ENCODE results near the gene RPRD1B.

RPRD1B gene

GRCh38 chr20:38040276-38040675 is 6.7 kb downstream of the RPRD1B start:
- DNase-seq, result no peak

- DNase-seq, result peak; percentile 12
Observed at GRCh38 chr20:38043512-38044300, 10.2 kb downstream of the RPRD1B start.

GRCh38 chr20:38044685-38045084 is 11.1 kb downstream of the RPRD1B start:
- DNase-seq, result no peak

- DNase-seq, result no peak
Observed at GRCh38 chr20:38046572-38046971, 13.0 kb downstream of the RPRD1B start.

GRCh38 chr20:38049800-38050199 is 16.3 kb downstream of the RPRD1B start:
- DNase-seq, result no peak

- DNase-seq, result no peak
Observed at GRCh38 chr20:38050686-38051085, 17.1 kb downstream of the RPRD1B start.

DNA sequence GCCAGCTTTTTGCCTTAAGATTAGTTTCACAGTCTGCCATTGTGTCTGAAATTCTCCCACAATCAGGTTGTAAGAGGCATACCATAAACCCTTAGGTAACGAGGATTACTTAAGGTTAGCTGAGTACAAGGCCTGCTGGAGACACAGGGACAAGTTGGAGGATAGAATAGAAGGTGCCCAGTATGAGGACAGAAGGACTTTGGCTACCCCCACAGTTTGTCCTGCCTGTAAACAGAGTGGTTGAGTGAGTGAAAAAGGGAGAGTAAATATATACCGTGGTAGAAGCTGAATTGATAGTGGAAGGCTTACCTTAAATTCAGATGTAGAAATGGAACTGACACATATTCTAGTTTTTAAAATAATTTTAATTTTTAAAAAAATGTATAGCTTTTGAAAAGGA is 19.3 kb downstream of the RPRD1B start:
- no peak for DNase-seq

DNA sequence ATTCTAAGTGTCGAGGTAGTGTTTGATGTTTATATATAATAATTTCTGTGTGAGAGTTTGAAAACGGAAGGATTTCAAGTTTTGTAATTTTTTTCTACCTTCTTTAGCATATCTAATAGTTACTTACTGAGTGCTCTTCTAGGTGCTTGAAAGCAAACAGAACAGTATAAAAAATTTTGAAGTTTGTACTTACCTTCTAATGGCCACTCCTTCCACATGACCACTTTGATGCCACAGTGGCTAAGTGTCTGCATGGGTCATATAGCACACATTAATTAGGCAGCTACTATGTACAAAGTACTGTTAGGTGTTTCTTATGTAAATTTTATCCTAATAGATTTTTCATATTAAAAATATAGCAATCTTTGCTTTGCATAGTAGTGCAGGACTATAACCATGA is 21.1 kb downstream of the RPRD1B start:
- DNase-seq, result no peak

- no peak for DNase-seq
Observed at GRCh38 chr20:38055294-38055693, 21.7 kb downstream of the RPRD1B start.

DNA sequence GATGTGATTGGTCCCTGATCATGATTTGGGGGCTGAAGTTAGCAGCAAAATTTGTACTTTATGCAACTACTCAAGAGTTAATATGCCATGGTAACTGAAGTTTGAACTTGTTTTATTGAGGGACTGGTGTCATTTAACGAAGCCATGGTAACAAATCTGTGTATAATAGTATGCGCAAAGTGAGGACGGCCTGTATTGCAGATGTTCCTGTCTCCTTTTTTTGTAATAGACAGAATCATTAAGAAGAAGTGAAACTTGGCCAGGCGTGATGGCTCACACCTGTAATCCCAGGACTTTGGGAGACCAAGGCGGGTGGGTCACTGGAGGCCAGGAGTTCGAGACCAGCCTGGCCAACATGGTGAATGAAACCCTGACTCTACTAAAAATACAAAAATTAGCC is 22.3 kb downstream of the RPRD1B start:
- no peak for DNase-seq

DNA sequence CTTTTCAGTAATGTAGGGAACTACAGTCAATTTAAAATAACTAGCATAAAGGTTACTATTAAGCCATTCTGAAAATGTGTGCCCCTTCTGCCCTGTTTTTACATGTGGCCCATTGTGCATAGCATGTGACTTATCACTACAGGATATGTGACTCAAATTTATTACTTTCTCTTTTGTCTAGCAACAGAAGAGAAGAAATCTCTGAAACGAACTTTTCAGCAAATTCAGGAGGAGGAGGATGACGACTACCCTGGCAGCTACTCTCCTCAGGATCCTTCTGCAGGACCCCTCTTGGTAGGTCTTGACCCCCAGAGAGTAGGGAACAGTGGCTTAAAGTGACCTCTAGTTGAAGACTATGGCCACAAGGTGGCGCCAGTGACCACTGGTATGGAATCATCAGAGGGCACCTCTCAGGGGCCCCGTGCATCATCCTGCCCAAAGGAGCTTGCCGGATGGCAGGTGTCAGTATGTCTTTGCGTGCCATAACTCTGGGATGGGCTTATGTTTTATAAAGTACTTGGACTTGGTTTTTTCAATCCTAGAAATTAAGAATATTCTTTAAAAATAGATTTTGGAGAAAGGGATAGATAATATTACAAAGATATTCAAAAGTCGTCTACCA is 23.9 kb downstream of the RPRD1B start:
- DNase-seq, result peak; percentile 65

- DNase-seq, result no peak
Observed at GRCh38 chr20:38059832-38060231, 26.3 kb downstream of the RPRD1B start.

- no peak for DNase-seq
Observed at GRCh38 chr20:38060536-38060935, 27.0 kb downstream of the RPRD1B start.

DNA sequence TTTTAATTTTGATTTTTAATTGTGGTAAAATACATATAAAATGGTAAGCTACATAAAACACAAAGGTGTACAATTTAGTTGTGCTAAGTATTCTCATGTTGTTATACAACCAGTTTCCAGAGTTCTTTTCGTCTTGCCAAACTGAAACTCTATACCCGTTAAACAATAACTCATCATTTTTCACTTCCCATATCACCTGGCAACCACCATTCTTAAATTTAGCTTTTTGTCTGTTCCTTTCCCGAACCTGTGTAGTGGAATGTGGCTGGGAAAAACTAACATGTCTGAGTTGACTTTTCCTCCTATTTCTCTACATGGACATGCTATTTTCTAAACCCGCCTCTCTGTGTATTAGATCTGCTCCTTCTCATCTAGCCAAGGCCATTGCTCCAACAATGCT is 27.6 kb downstream of the RPRD1B start:
- DNase-seq, result no peak

DNA sequence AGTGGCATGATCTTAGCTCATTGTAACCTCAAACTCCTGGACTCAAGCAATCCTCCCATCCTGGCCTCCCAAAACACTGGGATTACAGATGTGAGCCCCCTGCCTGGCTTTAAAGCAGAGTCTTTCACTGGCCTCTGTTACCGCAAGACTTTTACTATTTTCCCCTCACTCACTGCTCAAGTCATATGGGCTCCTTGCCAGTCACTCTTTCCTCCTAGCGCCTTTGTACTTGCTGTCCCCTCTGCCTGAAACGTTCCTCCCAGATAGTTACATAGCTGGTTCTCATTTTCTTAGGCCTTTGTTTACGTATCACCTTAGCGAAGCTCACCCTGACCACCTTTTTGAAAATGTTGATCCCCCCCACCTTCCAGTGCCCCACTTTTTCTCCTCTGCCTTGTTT is 29.3 kb downstream of the RPRD1B start:
- DNase-seq, result no peak

GRCh38 chr20:38063911-38064530 is 30.5 kb downstream of the RPRD1B start:
- DNase-seq, result no peak

DNA sequence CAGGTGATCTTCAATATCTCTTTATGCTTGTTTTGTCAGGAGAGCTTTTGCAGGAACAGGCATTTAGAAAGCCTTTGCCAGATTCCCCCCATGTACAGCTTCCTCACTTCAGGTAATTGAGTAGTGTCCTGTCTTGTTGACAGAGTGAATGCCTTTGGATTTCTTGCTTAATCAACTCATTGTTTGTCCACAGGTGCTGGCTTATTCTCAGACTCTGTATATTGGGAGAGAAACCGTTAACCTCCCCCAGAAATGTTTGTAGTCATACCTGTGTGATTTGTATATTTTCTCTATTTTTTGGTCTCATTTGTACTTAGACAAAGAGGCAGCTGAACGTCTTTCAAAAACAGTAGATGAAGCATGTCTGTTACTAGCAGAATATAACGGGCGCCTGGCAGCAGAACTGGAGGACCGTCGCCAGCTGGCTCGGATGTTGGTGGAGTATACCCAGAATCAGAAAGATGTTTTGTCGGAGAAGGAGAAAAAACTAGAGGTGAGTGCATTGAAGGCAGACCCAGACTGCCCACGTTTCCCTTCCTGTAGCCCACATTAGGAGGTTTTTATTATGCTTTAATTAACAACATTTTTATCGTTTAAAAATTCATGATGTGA is 32.3 kb downstream of the RPRD1B start:
- no peak for DNase-seq

DNA sequence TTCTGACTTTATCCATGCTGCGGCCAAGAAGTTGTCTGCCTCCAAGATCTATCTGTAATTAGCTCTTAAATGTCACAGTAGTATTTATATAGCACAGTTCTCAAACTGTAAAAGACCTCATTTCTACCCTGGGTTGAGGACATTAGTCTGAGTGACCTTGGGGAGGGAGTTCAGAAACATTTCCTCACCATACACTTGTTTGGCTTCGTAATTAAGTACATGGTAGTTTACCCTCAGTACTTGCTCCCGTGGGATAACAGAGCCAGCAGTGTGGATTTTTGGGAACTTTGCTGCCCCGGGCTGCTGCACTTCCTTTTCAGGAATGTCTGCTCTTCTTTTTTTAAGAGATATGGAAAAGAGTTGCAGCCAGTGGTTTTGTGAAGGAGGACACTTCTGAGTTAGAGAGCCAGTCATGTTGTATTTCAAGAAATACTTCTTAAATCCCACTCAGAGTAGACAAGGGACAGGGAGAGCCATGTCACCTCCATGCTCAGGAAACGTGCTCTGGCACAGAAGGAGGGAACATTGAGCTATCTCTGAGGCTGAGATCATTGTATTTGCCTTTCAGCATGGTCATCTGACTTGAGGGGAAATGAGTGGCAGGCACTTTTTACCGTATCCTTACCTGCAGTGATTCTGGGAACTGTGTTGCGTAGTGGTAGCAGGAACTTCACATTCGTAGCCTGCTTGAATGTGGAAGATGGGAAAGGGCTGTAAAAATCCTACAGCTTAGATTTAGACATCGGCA is 33.6 kb downstream of the RPRD1B start:
- no peak for DNase-seq

- DNase-seq, result no peak
Observed at GRCh38 chr20:38067717-38068365, 34.3 kb downstream of the RPRD1B start.

- DNase-seq, result no peak
Observed at GRCh38 chr20:38072898-38073297, 39.4 kb downstream of the RPRD1B start.

GRCh38 chr20:38073307-38074071 is 39.9 kb downstream of the RPRD1B start:
- DNase-seq, result no peak
